Measurements from ENCODE around the gene BCORL1. TPM values are rescaled to one million over a fixed set of nuclear protein-coding genes. Genes with fewer than 3 reads are reported as not detected.

The BCORL1 gene
- total and polyA plus RNA-seq, 2 of the 8 experiments (the other 6 are each of a cell fraction or from before 2014, with no cell fraction given), result 1.4 to 6.2 TPM

- TF ChIP-seq ATF2 (IDR thresholded peaks at IDR 0.05; ENCODE audit: low read length), result no peak
These were observed 47.5 kb upstream of the BCORL1 start (continued) for GRCh38 chrX:129934952-129935351.
